Measurements from ENCODE around the gene ATF2.

ATF2 gene

DNA sequence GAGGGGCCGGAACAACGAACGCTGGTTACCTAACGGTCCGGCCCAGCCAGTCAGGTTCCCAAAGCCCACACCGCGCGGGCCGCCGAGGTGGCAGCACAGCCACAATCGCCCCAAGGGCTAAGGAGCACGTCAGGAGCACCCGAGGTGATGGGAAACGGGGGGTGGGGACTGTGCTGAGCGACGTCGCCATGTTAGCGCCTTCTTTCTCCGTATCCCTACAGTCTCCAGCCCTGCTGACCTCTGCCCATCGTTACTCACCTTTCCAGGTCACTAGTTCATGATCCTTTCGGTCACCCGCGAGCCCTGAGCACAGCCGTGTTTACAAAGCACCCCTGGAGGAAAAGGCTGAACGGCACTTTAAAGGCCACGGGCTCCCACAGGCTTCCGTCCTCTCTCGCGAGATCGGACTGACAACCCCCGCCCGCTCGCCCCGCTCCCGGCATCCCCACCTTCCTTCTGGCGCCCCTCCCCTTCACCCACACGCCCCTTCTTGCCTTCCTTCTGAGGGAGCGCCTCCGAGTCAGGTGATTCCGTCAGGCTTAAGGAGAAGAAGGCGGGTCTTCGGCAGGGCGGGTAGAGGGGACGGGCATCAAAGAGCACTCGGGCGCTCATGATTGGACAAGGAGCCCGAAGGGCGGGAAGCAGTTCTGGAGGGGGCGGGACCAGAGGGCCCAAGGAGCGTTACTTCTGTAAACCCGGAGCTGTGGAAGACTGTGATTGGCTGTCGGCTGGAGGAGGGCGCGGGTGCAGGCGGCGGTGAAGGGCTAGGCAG, at the start of gene ATF2:
TSS of gene ATF2 (minus strand) at position 412 of the 772 bp plus-strand sequence. CDS start 31,760 bp downstream, outside the sequence.
- peak; percentile 97 to 98 for DNase-seq

DNA sequence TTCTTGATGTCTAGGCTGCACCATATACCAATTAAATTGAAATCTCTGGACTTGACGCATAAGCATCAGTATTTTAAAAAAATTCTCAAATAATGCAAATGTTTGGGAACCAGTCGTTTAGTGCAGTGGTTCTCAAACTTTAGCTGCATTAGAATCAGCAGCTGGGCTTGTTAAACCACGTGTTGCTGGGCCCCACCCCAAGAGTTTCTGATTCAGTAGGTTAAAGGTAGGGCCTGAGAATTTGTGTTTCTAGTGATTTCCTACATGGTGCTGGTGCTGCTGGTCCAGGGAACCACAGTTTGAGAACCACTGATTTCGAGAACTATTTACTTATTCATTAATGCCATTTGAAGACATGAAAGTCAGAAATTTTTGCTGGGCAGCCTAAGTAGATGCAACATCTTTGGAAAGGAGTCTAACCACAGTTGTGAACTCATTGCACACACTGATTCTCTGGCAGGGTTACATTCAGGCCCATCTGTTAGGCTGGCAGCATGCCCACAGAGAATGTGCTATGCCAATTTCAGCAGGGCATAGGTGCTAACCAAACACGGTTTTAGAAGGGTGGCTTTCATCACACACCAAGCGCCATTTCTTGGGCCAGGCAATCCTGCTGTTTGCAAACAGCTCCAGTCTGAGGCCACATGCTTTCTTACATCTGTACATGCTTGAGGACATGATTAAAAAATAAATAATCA, 39.9 kb upstream of the ATF2 start:
- no peak for DNase-seq

GRCh38 chr2:175206866-175207265, 38.9 kb upstream of the ATF2 start:
- no peak for DNase-seq

DNA sequence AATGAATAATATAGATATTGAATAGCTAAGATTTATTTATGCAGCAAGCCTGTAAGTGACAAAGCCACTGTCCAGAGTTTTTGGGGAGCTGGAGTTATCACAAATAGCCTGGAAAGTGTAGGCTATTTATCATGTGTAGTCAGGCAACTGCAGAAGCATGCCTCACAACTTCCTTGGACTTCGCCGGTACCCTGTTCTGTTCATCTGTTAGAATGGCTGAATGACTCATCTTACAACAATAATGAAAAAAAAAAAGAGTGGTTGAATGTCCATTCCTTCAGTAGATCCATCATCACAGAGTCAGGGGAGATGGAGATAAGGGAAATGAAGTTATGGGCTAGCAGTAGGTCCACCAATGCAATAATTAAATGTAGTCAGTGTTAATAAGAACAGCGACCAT, 37.5 kb upstream of the ATF2 start:
- no peak for DNase-seq

GRCh38 chr2:175203621-175204496, 35.9 kb upstream of the ATF2 start:
- peak; percentile 28 to 38 for DNase-seq

DNA sequence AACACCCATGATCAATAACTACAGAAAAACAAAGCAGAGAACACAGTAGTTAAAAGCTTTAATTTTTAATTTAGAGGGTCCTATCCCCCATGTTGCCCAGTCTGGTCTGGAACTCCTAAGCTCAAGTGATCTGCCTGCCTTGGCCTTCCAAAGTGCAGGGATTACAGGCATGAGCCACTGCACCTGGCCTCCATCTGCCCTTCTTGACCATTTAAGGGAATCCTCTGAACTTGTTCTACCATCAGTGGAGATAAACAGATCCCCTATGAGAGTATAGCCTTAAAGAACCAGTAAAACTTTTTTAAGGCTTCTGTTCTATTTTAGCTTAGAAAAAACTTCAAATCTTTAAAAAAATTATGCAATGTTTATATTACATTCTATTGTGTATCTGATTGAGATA, 27.0 kb upstream of the ATF2 start:
- DNase-seq, result no peak

GRCh38 chr2:175188761-175189160, 20.8 kb upstream of the ATF2 start:
- DNase-seq, result no peak

DNA sequence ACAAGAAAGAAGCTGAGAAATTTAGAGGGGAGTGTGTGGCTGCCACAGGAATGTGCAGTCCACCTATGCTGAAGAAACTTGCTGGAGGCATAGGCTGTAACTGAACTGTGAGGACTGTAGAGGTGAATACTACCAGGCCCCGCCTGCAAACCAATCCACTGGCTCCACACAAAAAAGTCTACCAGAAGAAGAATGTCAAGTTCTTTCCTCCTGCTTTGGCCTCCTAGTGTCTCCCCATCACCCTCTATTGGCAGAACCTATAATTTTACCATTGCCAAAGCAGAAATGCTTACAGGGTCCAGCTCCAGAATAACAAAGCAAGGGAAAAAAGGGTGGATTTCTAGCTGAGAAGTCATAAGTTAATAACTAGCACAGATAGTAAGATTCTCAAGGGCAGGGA, 19.4 kb upstream of the ATF2 start:
- DNase-seq, result no peak

GRCh38 chr2:175183674-175184073, 15.7 kb upstream of the ATF2 start:
- no peak for DNase-seq

- no peak for DNase-seq
Measured at GRCh38 chr2:175181877-175182308, 13.9 kb upstream of the ATF2 start.

DNA sequence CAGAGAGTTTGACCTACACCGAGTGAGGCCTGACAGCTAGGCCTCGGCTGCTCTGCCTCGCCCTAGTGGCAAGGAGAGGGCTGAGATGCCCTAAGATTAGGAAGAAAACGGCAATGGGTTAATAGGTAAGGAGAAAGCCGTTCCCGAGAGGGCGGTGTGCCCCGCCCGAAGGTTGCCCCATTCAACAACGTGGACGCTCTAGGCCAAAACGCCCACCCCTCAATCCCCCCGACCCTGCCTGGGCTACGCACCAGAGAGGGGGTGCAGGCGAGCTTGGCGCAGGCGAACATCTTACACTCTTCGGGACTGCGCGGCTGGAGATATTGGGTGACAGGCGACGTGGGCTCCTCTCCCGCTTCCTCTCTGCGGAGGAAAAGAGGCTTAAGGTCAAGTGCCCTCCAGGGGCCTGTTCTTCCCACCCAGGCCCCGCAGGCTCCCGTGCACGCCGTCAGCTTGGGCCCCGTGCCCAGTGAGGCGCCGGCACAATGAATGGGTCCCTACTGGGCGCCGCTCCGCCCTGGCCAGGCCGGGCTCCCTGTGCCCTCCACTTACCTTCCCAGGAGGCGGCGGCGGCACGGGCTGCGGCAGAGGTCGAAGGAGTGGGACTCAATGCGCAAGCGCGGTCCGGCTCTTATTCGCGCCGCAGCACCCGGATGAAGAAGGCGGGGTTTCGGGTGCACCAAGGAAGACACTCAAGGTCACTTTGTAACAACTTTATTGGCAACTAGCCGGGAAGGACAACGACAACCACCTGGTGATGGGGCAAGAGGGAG, 13.3 kb upstream of the ATF2 start, which contains the start of gene ATP5MC3:
TSS of gene ATP5MC3 (minus strand) at position 607 of the 773 bp plus-strand sequence. CDS start at position 290, 317 bp downstream.
- DNase-seq, result peak; percentile 91

DNA sequence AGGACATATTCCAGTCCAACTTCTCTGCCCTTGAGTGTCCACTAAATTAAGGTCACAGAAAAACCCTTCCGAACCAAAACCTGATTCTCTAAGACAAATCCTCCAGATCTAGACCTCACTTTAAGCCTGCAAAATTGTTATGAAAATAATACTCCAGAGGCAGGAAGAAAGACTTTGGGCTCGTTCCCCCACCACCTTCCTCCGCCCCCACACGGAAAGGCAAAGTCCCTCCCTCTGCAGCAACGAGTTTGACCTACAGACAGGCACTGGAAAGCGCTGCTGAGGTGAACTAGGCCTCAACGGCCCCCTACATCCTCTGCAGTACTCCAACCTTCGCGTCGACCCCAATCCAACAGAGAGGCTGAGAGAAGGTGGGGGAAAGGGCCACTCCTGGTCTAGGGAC, 12.7 kb upstream of the ATF2 start:
- DNase-seq, result peak; percentile 55 to 56

GRCh38 chr2:175176624-175177023, 8.6 kb upstream of the ATF2 start:
- no peak for DNase-seq

- DNase-seq, result no peak
Measured at GRCh38 chr2:175175896-175176295, 7.9 kb upstream of the ATF2 start.

DNA sequence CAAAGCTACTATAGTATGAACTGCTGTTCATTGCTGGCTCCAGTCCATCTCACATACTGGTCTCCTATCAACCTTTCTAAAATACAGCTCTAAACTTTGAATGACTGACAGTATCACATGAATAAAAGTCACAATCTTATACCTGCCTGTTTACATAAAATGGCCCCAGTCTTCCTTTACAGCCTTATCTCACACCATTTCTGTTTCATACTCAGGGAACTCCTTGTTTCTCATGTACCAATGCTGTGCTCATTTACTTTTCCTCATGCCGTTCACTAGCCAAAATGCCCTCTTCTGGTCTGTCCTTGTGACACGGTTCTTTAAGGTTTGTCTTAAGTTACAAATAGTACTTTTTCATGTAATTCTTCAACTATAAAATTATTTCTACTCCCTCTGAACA, 7.3 kb upstream of the ATF2 start:
- no peak for DNase-seq

- no peak for DNase-seq
Measured at GRCh38 chr2:175170659-175171304, 2.8 kb upstream of the ATF2 start.

GRCh38 chr2:175169191-175169590, 1.2 kb upstream of the ATF2 start:
- DNase-seq, result no peak

DNA sequence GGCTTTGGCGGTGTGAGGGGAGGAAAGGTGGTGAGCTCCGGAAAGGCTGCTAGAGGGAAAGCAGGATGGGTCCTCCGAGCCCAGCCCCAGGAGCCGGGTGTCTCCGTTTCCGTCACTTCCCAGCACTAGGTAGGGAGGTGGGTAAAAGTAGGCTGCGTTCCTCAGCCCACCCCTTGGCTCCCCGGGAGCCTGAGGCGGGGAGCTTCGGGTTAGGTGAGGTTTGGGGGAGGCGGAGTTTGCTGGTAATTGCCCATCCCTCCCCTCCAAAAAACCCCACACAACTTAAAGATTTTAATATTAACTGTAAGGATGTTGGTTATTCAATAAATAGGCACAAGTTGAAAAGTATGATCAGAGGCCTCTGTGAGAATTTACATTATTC, 552 bp upstream of the ATF2 start:
- no peak for DNase-seq

GRCh38 chr2:175167076-175167791, 769 bp downstream of the ATF2 start:
- peak; percentile 4 to 11 for DNase-seq

- no peak for DNase-seq
Measured at GRCh38 chr2:175166216-175166824, 1.7 kb downstream of the ATF2 start.

DNA sequence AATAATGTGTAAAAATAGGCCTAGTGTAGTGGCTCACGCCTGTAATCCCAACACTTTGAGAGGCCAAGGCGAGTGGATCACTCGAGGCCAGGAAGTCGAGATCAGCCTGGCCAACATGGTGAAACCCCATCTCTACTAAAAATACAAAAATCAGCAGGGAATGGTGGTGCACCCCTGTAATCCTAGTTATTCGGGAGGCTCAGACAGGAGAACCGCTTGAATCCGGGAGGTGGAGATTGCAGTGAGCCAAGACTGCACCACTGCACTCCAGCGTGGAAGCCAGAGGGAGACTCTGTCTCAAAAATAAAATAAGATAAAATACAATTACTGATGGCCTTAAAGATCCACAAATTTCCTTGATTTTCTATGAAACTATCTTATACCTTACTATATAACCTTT, 3.8 kb downstream of the ATF2 start:
- no peak for DNase-seq
